ENCODE measurements around the gene CA12.

DNA sequence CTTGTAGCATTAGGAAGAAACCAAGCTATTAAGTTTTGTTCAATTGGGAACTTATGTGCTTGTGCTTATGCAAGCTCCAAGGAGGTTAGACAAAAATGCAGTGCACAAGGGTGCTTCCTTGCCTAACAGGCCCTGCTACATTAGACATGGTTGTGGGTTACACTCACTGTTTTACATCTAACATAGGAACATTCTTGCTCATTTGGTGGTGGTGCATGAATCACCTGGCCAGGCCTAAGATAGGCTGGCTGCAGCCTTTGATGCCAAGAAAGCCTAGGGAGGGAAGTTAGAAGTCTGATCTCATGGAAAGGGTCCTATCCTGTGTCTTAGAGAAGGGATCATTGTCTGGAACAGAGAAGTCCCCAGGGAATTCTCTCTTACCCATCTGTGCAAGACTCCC is 43.5 kb downstream of the CA12 start:
- no peak for TF ChIP-seq EP300 (IDR thresholded peaks at IDR 0.05)
- no peak for TF ChIP-seq POLR2A (IDR thresholded peaks at IDR 0.05)
- TF ChIP-seq, protein P1, sequence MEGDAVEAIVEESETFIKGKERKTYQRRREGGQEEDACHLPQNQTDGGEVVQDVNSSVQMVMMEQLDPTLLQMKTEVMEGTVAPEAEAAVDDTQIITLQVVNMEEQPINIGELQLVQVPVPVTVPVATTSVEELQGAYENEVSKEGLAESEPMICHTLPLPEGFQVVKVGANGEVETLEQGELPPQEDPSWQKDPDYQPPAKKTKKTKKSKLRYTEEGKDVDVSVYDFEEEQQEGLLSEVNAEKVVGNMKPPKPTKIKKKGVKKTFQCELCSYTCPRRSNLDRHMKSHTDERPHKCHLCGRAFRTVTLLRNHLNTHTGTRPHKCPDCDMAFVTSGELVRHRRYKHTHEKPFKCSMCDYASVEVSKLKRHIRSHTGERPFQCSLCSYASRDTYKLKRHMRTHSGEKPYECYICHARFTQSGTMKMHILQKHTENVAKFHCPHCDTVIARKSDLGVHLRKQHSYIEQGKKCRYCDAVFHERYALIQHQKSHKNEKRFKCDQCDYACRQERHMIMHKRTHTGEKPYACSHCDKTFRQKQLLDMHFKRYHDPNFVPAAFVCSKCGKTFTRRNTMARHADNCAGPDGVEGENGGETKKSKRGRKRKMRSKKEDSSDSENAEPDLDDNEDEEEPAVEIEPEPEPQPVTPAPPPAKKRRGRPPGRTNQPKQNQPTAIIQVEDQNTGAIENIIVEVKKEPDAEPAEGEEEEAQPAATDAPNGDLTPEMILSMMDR (IDR thresholded peaks at IDR 0.05) = no peak

All from ovary (tissue), 3 donors.